AG09309 (cell line): ENCODE results near the gene TRAPPC12.

Experiments
- DNase-seq: peaks from one replicate; pipeline ENCODE4 v3.0.0-alpha.2; 2010; ENCODE audit warnings: low read depth
- H3K4me3 ChIP-seq: 2 replicates; pipeline ENCODE4 v1.5.1; 2011; ENCODE audit warnings: mild to moderate bottlenecking, low read depth, low read length, moderate library complexity; ENCODE audit not compliant: control insufficient read depth
- TF ChIP-seq, protein P1 (sequence below): IDR thresholded peaks from 2 replicates; pipeline ENCODE4 v1.5.1; 2011; ENCODE audit warnings: mild to moderate bottlenecking, low read depth, low read length, inconsistent platforms; ENCODE audit not compliant: insufficient read depth, control insufficient read depth; ENCODE audit errors: missing control alignments

Gene TRAPPC12

DNA sequence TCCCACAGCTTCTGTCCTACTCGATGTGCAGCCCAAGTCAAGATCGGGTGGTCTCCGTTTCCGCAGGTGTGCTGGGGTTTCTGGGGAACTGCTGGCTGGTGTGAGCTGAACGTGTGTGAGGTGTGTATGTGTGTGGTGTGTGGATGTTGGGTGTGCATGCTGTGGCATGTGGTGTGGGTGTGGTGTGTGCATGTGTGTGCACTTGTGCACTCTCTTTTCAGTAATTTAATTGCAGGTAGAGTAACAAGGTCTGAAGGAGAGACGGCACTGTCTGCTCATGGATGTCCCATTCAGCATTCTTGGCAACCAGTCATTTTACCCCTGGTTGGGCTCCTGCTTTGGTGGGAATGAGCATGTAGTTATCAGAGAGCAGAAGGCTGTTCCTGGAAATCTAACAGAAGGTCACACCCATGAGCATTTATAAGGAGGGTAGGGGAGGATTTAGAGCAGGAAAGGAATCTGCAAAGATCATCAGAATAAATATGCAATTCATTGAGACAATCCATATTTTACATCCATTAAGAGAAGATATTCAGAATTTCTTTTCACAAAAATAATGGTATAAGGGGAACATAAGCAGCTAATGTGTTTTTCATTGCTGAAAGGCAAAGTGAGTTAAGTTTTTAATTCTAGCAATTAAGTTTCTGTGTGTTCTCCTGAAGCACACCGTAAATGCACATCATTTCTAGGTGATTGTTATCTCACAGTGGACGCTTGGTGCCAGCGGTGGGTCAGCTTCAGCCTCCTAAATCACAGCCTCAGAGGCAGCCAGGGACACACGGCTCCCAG, 79.1 kb downstream of the TRAPPC12 start:
- DNase-seq, result no peak
- no peak overlapping the region for H3K4me3 ChIP-seq
- TF ChIP-seq, protein P1, sequence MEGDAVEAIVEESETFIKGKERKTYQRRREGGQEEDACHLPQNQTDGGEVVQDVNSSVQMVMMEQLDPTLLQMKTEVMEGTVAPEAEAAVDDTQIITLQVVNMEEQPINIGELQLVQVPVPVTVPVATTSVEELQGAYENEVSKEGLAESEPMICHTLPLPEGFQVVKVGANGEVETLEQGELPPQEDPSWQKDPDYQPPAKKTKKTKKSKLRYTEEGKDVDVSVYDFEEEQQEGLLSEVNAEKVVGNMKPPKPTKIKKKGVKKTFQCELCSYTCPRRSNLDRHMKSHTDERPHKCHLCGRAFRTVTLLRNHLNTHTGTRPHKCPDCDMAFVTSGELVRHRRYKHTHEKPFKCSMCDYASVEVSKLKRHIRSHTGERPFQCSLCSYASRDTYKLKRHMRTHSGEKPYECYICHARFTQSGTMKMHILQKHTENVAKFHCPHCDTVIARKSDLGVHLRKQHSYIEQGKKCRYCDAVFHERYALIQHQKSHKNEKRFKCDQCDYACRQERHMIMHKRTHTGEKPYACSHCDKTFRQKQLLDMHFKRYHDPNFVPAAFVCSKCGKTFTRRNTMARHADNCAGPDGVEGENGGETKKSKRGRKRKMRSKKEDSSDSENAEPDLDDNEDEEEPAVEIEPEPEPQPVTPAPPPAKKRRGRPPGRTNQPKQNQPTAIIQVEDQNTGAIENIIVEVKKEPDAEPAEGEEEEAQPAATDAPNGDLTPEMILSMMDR, result no peak

DNA sequence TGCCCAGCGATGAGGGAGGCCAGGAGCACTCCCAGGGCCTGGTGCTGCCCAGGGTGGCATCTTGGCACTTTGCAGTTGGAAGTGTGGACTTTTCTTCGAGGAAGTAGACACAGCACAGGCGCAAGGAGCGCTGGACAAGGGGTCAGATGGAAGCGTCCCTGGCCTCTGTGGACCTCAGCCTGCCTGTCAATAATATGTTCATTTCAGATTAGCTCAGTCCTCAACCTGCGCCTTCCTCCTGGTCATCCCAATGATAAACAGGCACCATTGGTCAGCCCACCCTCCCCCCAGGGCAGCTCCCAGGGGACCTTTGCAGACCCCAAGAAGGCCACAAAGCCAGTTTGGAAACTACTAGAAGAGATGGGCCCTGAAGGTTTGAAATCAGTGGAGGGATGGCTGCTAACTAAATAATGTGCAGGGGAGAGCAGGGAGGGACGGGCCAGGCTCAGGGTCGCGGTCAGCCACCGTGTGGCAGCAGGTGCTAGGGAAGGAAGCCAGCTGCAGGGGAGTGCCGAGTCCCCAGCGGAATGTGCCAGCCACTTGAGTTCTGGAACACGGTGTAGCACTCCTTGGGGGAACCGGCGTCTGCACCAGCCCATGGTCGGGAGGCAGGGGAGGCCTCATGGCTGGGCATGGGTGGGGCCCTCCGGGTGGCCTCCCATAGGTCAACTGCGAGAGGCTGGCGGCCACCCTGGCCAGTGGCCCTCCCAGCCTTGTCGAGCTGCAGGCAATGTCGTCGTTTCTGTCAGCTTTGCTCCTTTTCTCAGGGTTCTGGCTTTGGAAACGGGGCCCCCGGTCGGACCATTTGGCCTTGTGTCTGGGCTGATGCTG, 79.9 kb downstream of the TRAPPC12 start:
- no peak overlapping the region for H3K4me3 ChIP-seq
- DNase-seq, result no peak
- TF ChIP-seq, protein P1, result no peak

DNA sequence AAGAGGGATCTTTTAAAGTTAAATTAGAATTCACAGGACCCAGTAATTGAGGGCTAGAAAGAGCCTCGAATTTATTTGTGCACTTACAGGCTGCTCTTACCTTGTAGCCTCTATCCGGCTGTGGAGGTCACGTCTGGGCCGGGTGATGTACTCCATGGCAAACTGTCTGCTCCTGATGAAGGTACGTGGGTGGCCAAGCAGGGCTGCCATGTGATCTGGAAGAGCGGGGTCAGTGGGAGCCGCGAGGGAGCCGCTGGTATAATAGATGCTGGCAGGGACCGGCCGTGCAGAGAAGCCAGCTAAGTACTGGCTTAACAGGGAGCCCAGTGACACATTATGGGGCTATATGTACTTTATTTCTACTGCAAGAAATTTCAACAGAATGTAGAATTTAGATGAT, 80.7 kb downstream of the TRAPPC12 start:
- TF ChIP-seq, protein P1, result no peak
- H3K4me3 ChIP-seq, result no peak overlapping the region
- DNase-seq, result no peak

DNA sequence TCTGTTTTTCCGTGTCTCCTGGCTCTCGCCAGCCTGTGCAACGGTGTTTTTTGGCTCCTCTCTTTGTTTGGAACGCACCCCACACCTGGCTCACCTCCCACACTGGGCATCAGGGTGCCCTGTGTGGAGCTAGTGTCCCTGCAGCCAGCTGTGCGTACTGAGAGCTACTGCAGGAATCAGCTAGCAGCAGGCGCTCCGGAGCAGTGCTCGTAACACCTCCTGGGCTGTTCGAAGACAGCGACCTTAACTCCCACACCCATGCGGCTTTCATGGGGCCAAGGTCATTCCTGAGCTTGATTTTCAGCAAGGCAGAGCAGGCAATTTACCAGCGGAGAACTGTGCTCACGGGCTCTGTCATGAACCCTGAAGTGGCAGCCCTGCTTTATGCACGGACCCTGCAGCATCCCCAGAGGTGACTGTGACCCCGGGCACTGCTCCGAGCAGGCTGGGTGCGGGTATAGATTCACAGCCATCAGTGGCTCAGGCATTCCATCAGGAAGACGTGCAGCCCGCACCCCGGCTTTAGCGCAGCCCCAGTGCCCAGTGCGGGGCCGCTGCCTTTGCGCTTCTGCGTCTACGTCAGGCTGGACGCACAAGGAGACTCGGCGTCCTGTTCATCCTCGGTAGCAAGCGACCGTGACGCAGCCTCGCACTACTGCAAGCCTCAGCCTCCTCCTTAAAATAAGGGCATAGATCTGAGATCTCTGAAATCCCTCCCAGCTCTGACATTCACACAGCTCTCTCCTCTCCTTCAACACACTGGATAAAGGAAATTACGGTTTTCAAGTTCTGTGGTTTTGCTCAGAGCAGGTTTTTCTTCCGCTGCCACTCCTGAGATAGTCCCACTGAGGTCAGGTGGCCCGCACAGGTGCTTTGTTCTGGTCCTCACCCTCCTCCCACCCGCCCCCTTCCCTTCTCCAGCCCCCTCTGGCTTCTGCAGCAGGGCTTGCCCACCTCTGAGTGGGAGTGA, 81.6 kb downstream of the TRAPPC12 start:
- no peak for DNase-seq
- H3K4me3 ChIP-seq, result no peak overlapping the region
- TF ChIP-seq, protein P1, result no peak

DNA sequence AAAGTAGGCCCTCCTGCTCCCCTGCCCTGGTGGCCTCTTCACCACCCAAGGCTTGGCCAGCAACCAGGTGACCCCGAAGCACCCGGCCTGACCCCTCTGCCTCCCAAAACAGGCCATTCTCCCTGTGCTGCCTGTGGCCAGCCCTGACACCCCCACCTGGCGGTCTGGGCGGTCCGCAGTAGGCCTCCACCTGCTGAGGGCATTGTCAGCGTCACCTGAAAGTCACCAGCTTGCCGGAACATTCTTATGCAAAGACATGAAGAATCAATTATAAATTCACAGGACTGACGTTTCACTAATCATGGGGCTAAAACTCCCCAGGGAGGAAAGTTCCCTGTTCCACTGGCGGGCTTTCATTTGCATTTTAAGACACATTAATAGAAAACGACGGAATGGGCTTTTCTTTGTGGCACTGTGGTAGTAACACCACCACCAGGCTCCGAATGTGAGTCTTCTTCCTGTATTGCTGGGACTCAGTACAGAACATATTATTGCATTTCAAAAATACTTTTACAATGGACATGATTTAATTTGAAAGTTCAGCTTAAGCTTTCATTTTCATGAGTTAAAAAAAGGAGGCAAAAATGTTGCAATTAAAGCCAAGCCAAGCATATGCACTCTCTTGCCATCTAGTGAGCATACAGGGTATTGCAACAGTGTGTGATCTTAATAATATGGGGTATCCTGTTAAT, 82.5 kb downstream of the TRAPPC12 start:
- TF ChIP-seq, protein P1, result peak; percentile 83
- H3K4me3 ChIP-seq, result no peak overlapping the region
- DNase-seq, result peak; percentile 25

DNA sequence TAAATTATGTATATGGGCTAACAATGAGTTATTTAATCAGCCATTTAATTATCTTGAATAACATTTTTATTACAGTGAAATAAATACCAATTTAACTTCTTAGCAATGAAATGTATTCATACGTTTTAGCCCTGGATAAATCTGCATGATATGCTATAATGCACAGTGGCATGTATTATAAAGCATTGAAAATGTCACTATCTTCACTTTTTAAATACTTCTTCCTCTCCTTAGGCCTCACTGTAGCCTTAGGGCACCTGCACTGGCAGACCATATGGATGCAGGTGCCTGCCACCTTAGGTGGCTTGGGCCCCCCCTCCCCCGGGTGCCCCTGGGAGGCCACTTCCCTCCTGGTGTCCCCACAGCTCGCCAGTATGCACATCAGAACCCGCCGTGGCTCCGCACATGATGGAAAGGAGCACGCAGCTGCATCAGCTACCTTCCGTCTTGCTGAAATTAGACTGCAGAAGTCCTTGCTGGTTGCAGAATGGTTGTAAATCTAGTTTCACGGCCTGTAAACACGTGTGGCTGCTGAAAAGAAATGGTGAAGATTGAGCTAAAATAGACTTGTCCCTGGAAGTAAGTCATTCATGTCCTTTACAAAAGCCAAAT, 83.1 kb downstream of the TRAPPC12 start:
- no peak overlapping the region for H3K4me3 ChIP-seq
- TF ChIP-seq, protein P1, result no peak
- DNase-seq, result no peak
